GM12865 (cell line): Measurements from ENCODE around the gene CCDC141.

Source experiments
- DNase-seq: peaks from one replicate; pipeline ENCODE4 v3.0.0; 2010; ENCODE audit warnings: low read depth
- H3K4me3 ChIP-seq: 2 replicates; pipeline ENCODE4 v1.5.1; 2011; ENCODE audit warnings: mild to moderate bottlenecking, low read depth, low read length, control low read depth
- TF ChIP-seq, protein P1 (sequence below): IDR thresholded peaks from 2 replicates; pipeline ENCODE4 v1.5.1; 2011; ENCODE audit warnings: low read length, control low read depth, low read depth, inconsistent platforms; ENCODE audit not compliant: insufficient read depth; ENCODE audit errors: missing control alignments

CCDC141 gene

GRCh38 chr2:178980815-178981214 lies 69.1 kb downstream of the CCDC141 start:
- no peak overlapping the region for H3K4me3 ChIP-seq
- no peak for DNase-seq
- TF ChIP-seq, protein P1, sequence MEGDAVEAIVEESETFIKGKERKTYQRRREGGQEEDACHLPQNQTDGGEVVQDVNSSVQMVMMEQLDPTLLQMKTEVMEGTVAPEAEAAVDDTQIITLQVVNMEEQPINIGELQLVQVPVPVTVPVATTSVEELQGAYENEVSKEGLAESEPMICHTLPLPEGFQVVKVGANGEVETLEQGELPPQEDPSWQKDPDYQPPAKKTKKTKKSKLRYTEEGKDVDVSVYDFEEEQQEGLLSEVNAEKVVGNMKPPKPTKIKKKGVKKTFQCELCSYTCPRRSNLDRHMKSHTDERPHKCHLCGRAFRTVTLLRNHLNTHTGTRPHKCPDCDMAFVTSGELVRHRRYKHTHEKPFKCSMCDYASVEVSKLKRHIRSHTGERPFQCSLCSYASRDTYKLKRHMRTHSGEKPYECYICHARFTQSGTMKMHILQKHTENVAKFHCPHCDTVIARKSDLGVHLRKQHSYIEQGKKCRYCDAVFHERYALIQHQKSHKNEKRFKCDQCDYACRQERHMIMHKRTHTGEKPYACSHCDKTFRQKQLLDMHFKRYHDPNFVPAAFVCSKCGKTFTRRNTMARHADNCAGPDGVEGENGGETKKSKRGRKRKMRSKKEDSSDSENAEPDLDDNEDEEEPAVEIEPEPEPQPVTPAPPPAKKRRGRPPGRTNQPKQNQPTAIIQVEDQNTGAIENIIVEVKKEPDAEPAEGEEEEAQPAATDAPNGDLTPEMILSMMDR: no peak

- DNase-seq: no peak
These were observed 71.3 kb downstream of the CCDC141 start for GRCh38 chr2:178978667-178979066.

DNA sequence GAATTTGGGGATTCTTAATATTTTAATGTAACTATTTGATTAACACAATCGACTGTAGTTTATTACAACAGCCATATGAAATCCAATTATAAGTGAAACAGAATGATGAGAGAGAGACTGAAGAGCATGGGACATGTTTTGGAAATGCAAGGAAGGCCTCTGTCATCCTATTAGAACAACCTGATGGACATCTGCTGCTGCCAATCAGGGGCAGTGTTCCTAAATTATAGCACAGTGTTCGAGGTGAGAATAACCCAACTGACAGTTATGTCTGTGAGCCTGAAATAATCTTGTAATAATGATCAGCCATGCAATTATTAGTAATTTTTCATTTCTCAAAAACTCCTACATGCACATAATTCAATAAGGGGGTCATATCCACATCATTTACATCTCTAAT lies 73.6 kb downstream of the CCDC141 start:
- no peak for DNase-seq
- no peak overlapping the region for H3K4me3 ChIP-seq
- TF ChIP-seq, protein P1: no peak

More at GRCh38 chr2:178978667-178979066, 71.3 kb downstream of the CCDC141 start:
- TF ChIP-seq, protein P1: no peak
- H3K4me3 ChIP-seq: no peak overlapping the region

GRCh38 chr2:178962805-178963433 lies 87.0 kb downstream of the CCDC141 start:
- no peak for DNase-seq
- TF ChIP-seq, protein P1: no peak

DNA sequence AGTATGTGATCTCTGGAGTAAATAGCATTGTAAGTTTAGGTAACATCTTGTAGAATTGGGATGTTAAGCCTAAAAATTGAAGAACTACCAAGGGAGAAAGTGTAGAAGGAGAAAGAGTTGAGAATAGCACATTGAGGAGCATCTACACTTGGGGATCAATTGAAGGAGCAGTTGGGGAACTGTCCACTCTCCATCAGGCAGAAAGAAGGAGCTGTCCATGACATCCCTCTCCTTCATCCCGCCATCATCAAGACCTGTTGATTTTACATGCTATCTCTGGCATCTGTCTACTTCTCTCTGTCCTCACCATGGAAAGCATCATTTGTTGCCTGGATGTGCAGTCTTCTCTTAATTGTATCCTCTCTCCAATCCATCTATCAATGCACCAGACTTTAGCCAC lies 87.8 kb downstream of the CCDC141 start:
- DNase-seq: no peak
- H3K4me3 ChIP-seq: no peak overlapping the region
- TF ChIP-seq, protein P1: no peak

More at GRCh38 chr2:178962805-178963433, 87.0 kb downstream of the CCDC141 start:
- no peak overlapping the region for H3K4me3 ChIP-seq

DNA sequence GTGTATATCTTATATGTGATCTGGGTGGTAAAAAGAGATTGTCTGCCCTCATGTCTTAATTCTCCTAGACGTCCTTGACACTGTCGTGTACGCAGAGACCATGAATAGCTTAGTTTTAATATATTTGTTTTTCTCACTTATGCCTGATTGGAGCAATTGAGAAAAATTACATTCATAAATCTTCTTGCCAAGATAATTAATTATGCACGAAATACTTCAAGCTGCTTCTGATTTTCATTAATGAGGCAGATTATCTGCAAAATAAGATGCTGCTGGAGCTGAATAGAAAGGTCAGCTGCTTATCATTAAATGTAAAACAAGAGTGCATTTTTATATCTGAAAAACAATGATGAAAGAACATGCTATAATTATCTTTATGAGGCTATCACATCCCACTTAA lies 95.9 kb downstream of the CCDC141 start:
- no peak overlapping the region for H3K4me3 ChIP-seq
- no peak for DNase-seq
- TF ChIP-seq, protein P1: no peak
